Muscle of back (tissue), 11 donors: ENCODE measurements around the gene ROCK2. TPM values are rescaled to one million over a fixed set of nuclear protein-coding genes. Genes with fewer than 3 reads are reported as not detected.

Experiments used
- DNase-seq, 3 donors: peaks; one replicate each; pipeline versions ENCODE4 v3.0.0 to v3.0.0-alpha.2; 2013
- polyA plus RNA-seq, 10 donors: library from polyadenylated mRNA; unstranded; fragments of 120-200 nt; gene quantifications; one replicate each; pipeline ENCODE4 v1.2.1, GENCODE V29; 2013; ENCODE audit not compliant: insufficient read length in 10 of 10

The ROCK2 gene
- polyA plus RNA-seq, 10 donors: 38.1 to 72.6 (median 46.9) TPM

DNA sequence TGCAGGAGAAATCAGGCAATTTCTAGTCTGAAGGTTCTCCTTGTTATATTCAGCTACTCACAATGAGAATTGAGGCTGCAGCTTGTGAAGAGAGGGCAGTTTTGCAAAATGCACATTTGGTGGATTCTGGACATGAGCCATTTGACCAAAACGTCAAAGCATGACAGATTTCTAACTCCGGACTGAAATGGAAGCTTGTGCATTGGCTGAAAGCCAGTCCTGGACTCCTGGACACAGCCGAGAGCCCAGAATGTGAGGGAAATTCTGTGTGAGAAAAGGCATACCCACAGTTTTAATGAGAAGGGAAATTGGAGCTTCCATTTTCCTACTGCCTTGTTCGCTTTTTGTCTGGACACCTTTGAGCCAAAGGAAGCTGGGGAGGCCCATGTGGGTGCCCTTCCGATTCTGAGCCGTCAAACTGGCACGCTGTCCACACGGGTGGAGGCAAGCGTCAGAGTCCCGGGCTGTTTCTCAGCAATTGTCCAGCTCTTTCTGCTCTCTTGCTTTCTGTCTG, 23.7 kb upstream of the ROCK2 start:
- peak in 2 of 3 donors; percentile 46 to 66 for DNase-seq

DNA sequence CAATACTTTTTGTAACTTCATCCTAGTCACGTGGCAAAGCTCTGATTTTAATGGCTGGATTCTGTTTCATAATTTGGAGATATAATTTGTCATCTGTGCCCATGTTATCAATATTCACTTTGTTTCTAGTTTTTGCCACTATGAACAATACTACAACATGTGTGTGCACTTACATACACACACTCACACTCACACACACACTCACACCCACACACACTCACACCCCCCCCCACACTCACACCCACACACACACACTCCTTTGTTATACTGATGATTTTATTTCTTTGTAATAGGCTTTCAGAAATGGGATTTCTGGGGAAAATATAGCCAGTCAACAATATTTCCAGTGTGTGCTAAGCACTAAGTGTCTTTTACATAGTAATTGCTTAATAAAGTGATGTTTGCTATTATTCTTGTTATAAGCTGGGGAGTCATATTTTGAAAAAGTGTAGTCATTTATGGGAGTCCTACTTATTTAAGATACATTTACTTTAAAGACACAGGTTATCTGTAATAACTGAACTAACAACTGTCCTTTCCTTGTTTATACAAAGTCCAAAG, 22.8 kb upstream of the ROCK2 start:
- no peak for DNase-seq

DNA sequence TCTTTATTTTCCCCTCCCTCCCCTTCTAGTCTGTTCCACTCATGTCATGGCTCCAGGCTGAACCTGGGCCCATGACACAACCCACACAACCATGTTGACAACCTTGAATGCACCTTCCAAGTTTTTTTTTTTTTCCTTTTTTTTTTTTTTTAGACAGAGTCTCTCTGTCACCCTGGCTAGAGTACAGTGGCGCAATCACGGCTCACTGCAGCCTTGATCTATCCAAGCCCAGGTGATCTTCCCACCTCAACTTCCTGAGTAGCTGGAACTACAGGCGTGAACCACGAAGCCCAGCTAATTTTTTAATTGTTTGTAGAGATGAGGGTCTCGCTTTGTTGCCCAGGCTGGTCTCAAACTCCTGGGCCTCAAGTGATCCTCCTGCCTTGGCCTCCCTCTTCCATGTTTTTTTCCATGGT, 21.9 kb upstream of the ROCK2 start:
- no peak for DNase-seq

DNA sequence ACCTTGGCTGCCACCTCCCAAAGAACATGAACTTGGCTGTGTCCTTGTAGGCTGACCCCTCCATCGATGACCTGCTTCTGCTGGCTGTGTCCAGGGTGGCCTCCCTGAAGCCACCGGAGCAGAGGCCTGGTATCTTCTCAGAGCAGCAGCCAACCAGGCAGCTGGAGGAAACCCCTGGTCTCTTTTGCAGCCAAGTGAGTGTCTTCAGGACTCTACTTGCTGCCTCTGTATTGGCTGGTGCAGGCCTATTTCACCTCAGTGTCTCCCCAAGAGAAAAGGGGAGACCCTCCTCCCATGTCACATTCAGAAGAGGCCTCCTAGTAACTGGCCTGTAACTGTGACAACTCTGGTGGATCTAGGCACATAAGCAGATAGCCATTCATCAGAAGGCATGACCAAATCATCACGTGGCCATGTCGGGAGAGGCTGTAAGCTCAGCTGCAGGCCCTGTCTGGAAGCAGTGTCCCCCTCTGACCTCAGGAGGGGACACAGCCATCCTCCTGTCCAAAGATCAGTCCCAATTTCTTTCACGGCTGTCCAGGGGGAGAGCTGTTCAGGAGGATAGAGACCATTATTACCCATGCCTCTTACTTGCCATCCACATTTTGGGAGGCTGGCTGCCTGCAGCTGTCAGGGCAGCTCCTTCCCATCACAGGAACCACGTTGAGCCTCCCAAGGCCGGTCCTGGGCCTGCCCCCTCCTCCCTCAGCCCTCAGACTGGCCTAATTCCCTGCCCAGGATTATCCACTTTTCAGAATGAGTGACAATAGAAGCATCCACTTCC, 20.9 kb upstream of the ROCK2 start:
- no peak for DNase-seq

DNA sequence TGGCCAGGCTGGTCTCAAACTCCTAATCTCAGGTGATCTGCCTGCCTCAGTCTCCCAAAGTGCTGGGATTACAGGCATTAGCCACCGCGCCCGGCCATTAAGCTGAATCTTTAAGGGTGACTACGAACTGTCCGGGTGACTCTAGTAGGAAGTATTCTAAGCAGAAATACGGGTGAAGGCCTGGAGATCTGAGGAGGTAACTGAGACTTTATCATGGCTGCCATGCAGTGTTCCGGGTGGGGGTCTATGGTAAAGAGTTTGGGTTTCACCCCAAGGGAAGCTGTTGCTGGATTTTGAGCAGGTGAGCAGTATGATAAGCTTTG, 20.1 kb upstream of the ROCK2 start:
- DNase-seq: no peak

DNA sequence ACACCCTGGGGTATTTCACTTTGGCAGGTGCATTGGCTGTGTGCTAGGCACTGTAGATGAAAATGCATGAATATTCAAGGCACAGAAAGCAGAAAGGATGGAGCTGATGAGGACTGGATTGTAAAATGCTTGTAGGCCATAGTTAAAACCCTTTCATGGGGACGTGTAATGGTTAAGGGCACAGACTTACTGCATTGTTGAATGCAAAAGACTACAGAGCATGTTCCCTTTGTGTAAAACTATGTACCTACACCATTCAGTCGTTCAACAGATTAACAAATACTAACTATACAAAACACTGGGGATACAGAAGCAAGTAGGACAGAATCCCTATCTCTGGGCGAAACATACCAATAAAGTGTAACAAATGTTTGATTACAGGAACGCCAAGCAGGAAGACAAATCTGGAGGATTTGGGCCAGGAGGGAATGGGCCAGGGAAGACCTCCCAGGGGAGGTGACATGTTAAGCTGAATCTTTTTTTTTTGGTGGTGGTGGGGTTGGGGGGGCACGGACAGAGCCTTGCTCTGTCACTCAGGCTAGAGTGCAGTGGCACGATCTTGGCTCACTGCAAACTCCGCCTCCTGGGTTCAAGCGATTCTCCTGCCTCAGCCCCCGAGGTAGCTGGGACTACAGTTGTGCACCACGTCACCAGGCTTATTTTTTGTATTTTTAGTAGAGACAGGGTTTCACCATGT, 19.6 kb upstream of the ROCK2 start:
- no peak for DNase-seq

DNA sequence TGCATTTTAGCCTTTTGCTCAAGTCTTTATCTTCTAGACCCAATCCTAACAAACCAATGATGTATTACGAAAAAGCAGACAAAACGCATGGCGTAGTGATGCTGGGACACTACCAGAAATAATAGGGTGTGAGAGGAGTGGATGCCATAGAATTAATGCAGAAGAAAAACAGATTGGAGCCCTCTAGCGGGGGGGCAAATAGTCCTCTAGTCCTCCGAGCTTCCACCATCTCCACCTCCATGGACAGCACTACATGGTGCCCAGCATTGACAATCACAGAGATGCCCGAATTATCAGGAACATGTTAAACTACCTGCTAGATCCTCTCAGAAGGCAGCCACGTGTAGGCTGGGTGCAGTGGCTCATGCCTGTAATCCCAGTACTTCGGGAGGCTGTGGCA, 15.4 kb upstream of the ROCK2 start:
- no peak for DNase-seq

DNA sequence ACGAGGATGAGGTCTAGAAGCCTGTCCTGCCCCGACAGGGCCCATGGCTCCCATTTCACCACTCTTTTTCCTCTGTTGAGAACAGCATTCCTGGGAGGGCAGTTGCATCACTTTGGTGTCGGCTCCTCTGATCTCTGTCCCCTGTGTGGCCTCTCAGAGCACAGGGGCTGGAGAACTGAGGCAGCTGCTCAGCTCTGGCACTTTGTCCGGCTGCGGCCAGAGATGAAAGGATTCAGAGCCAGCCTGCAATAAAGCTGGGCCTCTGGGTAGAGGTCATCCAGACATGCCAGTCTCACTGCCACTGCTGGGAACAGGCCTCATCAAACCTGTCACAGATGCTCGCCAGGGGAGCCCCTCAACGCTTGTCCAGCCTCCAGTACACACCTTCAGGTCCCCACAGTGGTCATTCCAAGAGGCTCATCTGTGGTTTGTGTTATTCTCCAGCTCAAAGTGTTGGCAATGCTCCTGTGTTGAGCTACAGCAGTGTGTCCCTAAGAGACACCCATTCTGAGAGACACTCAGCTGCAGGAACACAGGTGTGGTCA, 13.1 kb upstream of the ROCK2 start:
- DNase-seq: peak; percentile 43 to 48 (median 44)

DNA sequence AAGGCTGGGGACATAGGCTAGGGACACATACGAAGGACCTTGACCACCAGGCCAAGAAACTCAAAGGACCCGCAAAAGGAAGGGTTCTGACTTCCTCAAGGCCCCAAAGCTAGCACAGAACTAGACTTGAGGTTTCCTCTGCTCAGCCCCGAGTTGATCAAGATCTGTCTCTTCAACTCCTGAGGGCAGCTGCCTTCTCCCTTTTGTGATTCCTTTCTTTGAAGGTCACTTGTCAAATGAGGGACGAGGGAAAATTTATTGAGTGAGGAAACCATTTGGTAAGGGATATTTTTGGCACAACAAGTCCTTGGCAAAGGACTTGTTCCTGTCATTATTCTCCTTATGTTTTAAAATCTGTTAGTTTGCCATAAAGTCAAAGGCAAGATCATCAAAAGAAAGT, 12.3 kb upstream of the ROCK2 start:
- no peak for DNase-seq

DNA sequence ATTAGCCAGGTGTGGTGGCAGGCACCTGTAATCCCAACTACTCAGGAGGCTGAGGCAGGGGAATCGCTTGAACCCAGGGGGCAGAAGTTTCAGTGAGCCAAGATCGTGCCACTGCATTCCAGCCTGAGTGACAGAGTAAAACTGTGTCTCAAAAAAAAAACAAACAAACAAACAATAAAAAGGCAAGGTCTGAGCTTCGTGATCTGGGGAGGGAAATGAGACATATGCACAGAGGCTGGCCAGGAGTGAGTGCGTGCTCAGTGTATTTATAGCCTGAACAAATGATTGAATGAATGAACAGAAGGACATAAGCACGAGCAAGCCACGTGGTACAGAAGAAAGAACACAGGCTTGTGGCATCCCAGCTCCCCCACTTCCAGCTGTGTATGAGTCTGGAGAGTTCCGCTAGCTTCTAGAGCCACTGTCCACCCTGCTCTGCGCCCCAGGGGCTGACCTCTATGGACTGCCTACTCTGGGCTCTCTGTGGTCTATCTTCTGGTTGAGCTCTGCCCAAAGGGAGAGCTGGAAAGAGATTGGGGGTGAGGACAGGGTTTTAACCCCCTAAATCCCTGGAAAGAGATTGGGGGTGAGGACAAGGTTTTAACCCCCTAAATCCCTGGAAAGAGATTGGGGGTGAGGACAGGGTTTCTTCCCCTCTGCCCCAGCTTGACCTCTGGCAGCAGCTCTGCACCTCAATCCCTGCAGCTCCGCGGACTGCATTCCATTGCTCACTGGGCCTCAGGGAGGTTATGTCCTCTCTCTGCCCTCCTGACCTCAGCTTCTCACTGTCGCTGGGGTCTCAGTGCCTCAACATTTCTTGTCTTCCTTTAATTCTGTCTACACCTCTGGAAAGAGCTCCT, 11.0 kb upstream of the ROCK2 start:
- no peak for DNase-seq

DNA sequence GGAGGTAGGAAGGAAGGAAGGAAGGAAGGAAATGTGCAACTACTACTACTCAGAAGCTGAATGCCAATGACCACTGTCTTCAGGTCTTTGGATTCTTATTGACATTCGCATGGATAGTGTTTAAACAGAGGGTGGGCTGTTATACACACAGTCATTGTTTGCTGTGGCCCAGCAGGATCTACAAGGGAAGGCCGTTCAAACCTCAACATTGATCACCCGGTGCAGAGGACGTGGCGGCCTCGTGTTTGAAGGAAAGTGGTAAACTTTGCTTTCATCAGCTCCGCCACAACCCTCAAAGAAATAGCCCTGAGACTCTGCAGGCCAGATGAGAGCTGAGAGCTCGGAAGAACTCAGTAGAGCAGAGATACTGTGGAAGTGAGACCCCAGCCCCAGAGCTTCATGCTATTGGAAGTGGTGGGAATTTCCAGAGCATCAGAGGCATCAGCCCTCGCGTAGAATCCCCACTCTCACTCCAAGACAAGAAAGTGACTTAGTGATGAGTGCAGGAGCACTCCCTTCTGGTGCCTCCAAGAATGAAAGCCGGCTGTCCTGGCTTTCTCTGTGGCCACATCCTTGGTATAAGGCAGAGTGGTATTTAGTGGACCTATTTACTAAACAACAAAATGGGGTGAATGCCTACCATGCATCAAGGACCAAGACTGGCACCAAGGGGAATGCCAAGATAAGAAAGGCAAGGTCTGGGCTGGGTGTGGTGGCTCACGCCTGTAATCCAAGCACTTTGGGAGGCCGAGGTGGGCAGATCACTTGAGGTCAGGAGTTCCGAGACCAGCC, 10.1 kb upstream of the ROCK2 start:
- DNase-seq: no peak

DNA sequence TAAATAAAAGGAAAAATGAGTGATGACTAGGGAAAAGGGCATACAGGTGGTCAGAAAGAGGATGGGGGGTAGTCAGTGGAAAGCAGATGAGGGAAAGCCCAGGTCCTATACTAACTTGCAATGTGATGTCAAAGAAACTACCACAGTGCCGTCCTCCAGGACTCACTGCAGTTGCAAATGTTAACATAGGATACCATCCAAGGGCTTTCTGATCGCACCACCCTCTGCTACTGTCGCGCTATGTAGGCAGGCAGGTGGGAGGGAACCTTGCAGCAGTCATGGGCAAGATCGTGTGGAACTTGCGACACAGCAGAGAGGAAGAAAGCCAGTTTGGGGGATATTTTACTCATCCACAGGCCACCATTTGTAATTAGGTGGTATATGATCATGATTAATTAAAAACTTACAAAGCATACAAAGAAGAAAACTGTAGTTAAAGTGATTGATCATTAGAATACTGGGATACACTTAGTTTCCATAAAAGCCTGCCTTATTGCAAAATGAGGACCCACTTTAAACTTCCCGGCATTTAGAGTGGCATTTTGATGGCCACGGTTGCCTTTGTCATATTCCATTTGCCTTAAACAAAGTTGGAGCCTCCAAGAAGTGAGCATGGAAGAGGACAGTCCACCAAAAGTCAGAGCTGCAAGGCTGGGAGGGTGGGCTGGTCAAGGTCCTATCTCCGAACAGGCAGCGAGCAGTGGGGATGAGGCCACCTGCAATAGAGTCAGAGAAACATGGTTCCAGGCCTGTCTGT, 8.5 kb upstream of the ROCK2 start:
- DNase-seq: no peak

DNA sequence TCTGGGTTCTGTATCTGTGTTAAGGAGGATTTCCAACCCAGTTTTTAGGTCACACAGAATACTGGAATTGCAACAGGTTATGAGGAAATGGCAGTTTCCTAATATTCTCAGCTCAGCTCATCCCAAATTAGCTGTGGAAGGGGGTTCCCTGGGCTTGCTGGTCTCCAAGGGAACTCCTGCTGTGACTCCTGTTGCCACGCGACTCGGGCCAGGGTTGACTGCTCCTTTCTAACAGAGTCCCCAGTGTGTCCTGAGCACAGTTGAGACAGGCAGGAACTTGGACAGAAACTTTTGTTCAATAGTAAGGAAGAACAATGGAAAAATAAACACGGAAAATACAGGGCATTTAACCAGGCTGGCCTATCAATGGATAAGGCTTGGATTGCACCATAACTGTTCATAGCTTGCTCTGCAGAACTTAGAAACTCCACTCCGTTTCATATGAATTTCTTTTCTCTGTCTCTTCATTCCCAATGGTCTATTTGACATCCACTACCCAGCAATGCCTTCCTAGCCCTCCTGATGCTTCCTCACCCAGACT, 3.8 kb upstream of the ROCK2 start:
- DNase-seq: no peak

DNA sequence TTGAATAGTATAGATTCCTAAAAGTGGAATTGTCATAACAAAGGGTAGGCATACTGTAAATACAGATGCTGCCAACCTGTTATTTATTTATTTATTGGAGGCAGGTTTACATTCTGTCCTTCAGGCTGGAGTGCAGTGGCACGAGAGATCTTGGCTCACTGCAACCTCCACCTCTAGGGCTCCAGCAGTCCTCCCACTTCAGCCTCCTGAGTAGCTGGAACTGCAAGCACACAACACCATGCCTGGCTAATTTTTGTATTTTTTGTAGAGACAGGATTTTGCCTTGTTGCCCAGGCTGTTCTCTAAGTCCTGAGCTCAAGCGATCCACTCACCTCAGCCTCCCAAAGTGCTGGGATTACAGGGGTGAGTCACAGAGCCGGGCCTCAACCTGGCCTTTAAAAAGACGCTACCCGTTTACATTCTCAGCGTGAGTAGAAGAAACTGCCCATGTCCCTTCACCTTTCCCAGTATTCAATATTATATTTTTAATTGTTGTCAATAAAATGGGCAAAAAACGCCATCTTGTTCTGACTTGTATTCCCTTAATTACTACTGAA, 3.0 kb upstream of the ROCK2 start:
- DNase-seq: no peak

DNA sequence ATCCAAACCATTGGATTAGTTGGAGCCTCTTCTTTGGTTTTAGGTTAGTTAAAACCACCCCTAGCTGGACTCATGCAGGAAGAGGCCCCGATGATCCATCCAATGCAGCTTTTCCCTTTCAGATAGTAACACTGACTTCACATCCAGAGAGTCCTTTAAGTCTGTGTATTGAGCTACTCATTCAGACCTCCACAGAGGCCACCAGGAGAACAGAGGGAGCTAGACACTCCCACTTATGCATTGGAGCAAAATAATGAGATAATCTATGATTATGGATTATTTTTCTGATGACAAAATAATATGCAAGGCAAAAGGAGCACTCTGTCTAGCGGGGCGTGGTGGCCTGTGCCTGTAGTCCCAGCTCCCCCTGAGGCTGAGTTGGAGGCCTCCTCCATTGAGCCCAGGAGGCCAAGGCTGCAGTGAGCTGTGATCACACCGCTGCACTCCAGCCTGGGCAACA, 1.6 kb upstream of the ROCK2 start:
- DNase-seq: no peak

DNA sequence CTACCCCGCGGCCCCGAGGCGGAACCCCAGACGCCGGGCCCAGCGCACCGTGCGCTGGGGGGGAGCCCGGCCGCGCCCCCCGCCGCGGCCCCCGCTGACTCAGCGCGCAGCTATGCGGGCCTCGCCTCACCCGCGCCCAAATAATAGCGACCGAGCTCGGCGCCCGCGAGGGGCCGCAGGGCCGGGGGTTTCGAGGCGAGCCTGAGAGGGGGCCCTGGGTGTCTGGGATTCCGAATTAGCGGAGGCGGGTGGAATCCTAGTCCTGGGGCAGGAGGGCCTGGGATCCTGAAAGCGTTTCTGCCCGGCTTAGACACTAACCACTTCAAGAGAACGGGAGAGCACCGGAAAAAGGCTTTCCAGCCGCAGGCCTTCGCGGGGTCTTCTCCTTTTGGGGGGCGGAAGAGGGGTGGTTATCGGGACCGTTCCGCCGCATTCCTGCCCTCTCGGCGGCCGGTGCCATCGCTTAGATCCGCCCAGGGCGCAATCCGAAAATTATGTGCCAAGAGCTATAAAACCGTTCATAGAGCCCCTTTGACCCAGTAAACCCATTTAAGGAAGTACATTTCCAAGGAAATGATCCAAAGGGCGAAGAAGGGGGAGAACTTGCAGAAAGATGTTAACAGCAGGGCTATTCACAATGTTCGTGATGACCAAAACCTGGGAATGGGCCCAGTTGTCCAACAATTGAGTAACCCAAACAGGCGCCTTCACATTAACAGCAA, 681 bp upstream of the ROCK2 start:
- peak; percentile 60 to 91 (median 81) for DNase-seq

DNA sequence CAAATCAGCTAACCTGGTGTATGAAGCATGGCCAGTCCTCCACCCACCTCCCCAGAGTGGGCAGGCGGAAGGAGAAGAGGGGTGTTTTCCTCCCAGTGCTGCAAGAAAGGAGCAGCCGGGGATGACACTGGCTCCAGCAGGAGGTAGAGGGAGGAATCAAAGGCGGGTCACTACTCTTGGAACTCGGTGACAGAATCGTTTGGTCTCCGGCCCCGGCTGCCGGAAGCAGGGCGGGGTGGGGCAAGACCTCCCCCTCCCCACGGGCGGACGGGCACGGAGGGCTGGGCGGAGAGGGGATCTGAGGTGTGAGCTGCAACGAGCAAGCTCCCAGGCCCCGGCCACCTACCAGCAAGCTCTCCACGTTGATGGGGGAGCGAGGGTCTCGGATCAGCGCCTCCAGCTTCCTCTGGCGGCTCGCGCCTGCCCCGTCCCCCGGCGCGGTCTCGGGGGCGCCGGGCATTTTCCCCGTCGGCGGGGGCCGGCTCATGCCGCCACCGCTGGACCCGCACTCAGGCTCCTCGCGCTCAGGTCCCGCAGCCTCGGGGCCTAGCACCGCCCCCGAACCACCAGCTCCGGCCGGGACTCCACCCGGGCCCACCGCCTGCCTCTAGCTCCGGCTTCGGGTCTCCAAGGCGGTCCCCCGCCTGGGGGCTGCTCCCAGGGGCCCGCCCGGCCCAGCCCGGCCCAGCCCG, 640 bp downstream of the ROCK2 start:
- peak; percentile 30 to 81 (median 59) for DNase-seq

DNA sequence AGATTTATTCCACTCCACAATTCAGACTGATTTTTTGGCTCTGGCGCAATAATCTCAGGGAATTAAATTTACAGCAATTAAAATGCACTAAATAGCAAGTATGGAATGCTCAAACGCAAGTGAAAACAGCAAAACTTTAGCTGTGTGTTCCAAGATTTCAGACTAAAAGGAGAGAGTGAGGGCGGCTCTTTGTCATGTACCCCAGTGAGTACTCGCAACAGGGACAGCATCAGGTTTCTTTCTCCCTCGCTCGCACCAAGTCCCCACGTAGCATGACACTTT, 1.1 kb downstream of the ROCK2 start:
- no peak for DNase-seq
